Activated T-helper 17 cell treated with anti-CD3 and anti-CD28 coated beads, Interleukin-2, amount 50 U/mL, for 72 hours (primary cell): ENCODE results near the gene FKBP11. TPM values are rescaled to one million over a fixed set of nuclear protein-coding genes. Genes with fewer than 3 reads are reported as not detected.
A peak's percentile ranks its signal among the peaks of the same experiment; 100 is the strongest.

Experiments
- ATAC-seq: fragments of 150-1000 bp; cut with Tn5 transposase; replicated peaks from 2 replicates; pipeline ENCODE4 v1.10.0; 2021; ENCODE audit warnings: mild to moderate bottlenecking, moderate library complexity
- H3K27ac Mint-ChIP-seq: one replicate; pipeline ENCODE4 v1.8.0; 2022; ENCODE audit warnings: mixed read lengths
- H3K27me3 Mint-ChIP-seq: one replicate; pipeline ENCODE4 v1.8.0; 2022; ENCODE audit warnings: mixed read lengths
- H3K36me3 Mint-ChIP-seq: one replicate; pipeline ENCODE4 v1.8.0; 2022; ENCODE audit warnings: low read depth, mild to moderate bottlenecking, mixed read lengths
- H3K4me1 Mint-ChIP-seq: one replicate; pipeline ENCODE4 v1.8.0; 2022; ENCODE audit warnings: mixed read lengths
- H3K4me3 Mint-ChIP-seq: one replicate; pipeline ENCODE4 v1.8.0; 2022; ENCODE audit warnings: mild to moderate bottlenecking, mixed read lengths
- H3K9me3 Mint-ChIP-seq: one replicate; pipeline ENCODE4 v1.8.0; 2022; ENCODE audit warnings: mixed read lengths
- total RNA-seq, 2 donors: library from RNA; stranded (reverse); gene quantifications; one replicate each; pipeline ENCODE4 v1.2.3, GENCODE V29; 2022

FKBP11 gene
- total RNA-seq, 2 donors from 2014 or later = 55.0 to 100 TPM

DNA sequence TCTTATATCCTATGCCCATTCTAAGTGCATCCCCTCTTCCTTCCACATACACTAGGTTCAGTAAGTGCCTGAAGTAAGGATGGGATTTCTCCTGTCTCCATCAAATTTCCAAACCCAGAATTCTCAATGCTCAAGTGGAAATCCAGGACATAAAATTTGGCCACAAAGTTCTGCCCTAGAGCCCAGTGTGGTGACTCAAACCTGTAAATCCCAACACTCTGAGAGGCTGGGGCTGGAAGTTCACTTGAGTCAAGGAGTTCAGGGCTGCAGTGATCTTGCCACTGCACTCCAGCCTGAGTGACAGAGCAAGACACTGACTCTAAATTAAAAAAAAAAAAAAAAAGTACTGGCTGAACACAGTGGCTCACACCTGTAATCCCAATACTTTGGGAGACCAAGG is 36.5 kb upstream of the FKBP11 start:
- peaks cover 4% of the 10 kb centered on the region for H3K27me3 Mint-ChIP-seq
- peaks cover 10% of the 10 kb centered on the region for H3K4me1 Mint-ChIP-seq
- no peak overlapping the region for H3K27ac Mint-ChIP-seq
- no peak for ATAC-seq
- H3K9me3 Mint-ChIP-seq = no peaks in the 10 kb centered on the region
- no peak overlapping the region for H3K4me3 Mint-ChIP-seq
- H3K36me3 Mint-ChIP-seq = peaks cover 7% of the 10 kb centered on the region

DNA sequence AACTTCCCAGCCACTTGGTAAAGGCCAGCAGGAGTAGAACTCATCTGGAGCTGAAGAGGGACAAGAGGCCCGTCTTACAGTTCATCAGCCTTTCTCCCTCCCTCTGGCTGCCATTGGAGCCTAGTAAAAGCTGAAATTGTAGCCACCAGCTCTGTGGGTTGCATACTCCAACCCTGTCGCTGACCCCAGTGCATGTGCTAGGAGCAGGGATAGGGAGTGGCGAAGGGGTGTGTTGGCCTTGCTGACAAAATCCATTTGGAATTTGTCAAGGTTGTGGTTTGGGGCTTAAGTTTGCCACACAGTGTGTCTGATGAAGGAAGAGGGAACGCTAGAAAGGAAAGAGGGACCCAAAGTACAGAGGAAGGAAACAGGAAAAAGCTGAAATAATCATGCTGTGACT is 36.0 kb upstream of the FKBP11 start:
- Mint-ChIP-seq H3K4me1 (peaks cover 15% of the 10 kb centered on the region), H3K36me3 (peaks cover 12% of the 10 kb centered on the region), H3K27me3 (peaks cover 4% of the 10 kb centered on the region), H3K9me3 (no peaks in the 10 kb centered on the region), H3K4me3 (no peak overlapping the region), H3K27ac (no peak overlapping the region)
- ATAC-seq = no peak

DNA sequence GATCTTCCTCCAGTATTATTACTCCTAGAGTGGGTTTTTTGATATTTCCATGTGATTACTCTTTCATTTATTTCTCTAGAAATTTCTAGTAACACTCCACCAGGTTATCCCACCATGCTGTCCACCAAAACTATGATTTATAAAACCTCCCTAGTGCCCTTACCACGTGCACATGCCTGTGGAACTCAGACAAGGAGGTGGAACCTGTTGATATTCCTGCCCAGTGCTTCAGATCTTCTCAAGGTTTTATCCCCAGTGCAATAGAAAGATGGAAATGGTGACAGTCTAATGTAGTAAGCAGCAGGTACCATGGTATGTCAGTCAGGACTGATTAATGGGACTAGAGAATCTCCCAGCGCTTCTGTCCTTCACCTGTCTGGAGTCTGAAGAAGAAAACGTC is 35.5 kb upstream of the FKBP11 start:
- Mint-ChIP-seq H3K4me3 (no peak overlapping the region), H3K36me3 (peaks cover 17% of the 10 kb centered on the region), H3K27ac (no peak overlapping the region), H3K27me3 (peaks cover 4% of the 10 kb centered on the region), H3K9me3 (no peaks in the 10 kb centered on the region), H3K4me1 (peaks cover 20% of the 10 kb centered on the region)
- no peak for ATAC-seq

DNA sequence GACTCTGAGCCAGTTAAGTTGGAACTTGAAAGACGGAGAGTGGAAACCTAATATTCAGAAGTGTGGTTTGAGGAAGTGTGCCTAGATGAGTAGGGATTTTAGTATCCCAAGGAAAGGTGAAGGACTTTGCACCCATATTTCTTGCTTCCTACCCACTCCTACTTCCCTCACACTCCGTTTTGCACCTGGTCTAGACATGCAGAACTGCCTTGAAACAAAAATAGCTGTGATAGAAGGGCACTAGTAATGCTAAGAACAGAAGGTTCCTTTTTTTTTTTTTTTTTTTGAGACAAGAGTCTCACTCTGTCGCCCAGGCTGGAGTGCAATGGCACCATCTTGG is 32.7 kb upstream of the FKBP11 start:
- H3K27ac Mint-ChIP-seq = no peak overlapping the region

DNA sequence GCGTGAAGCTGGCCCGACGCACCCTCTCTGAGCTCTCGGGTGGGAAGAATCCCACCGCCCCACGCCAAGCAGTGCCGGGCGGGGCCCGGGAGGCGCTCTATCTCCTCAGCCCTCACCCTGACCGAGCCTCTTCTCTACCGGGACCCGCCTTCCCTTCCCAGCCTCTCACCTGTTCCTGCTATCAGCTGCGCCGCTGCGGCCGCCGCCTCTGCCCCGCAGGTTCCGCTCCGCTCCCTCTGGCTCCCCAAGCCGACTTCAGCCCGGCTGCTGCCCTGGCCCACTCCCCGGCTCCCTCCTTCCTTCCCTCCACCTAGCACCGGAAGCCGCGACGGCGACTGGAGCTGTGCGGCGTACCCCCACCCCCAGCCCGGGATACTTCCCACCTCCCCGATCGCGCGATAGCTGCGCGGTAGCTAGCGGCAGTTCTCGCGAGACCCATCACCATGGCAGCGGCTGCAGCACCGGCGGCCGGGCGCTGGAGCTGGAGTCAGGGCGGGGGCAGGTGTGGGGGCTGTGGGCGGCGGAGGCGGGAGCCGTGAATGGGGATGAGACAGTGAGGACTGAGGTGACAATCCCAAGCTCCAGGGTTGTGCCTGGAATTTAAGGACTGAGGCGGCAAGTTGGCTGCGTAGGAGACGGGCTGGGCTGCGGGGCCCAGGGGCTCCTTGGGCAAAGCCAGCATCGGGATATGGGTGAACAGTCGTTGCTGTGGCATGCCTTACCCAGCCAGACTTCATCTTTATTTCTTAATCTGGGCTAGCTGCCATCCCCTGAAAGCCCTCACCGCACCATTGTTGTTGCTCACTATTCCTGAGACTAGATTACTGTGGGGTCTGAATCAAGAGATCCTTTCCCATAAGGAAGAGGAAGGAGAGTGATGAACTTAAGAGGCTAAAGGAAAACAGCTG is 32.1 kb upstream of the FKBP11 start, which contains the start of gene ARF3:
ARF3 (minus strand) TSS at position 347 of the 908 bp plus-strand sequence. CDS start 16,392 bp downstream, outside the sequence.
- Mint-ChIP-seq H3K4me1 (peaks cover 37% of the 10 kb centered on the region), H3K27ac (peak within 1 kb of the TSS; percentile 94), H3K9me3 (no peaks in the 10 kb centered on the region), H3K36me3 (peaks cover 45% of the 10 kb centered on the region), H3K27me3 (peaks cover 4% of the 10 kb centered on the region), H3K4me3 (peak within 1 kb of the TSS; percentile 93)
- ATAC-seq = peak; percentile 97

More for the DNA sequence above, 32.7 kb upstream of the FKBP11 start:
- H3K9me3 Mint-ChIP-seq = no peaks in the 10 kb centered on the region
- peak overlapping the region; percentile 93 for H3K4me3 Mint-ChIP-seq
- peaks cover 34% of the 10 kb centered on the region for H3K4me1 Mint-ChIP-seq
- peaks cover 39% of the 10 kb centered on the region for H3K36me3 Mint-ChIP-seq
- peaks cover 4% of the 10 kb centered on the region for H3K27me3 Mint-ChIP-seq
- no peak for ATAC-seq

DNA sequence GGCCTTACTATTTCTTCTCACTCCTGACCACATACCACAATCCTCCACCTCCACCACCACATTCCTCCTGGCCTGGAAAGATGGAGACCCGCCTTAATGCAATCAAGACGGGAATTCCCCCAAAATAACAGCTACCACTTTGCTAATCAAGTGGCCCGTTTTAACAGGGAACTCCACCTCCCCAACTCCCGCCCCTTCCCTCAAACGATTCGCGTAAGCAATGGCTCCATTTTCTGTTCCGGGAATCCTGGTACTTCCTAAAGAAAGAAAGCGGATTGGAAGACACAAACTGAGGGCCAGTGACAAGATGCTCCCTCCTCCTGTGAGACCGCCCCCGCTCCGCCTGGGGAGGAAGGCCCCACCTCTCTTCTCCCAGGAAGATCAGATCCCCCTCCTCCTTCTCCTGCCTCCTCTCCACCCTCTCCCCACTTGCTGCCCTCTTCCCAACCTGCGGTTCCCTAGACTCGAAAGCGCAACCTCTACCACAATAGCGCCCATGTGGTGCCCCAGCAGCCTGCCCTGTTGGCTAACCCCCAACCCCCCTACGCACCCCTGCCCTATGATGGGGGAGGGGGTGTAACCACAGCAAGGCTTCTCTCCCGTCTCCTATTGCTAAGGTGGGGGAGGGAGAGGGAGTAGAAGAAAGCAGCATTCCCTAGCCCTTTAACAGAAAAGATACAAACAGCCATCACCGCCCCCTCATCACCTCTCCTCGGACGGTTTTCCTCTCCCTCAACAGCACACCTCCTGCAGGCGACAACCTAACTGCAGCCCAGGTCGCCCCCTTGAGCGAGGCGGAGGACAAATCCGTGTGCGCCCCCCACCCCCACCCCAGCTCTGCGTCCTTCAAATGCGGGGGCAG is 31.2 kb upstream of the FKBP11 start:
- H3K27me3 Mint-ChIP-seq = peaks cover 4% of the 10 kb centered on the region
- H3K27ac Mint-ChIP-seq = peak overlapping the region; percentile 94
- H3K4me3 Mint-ChIP-seq = peak overlapping the region; percentile 93
- H3K36me3 Mint-ChIP-seq = peaks cover 52% of the 10 kb centered on the region
- no peaks in the 10 kb centered on the region for H3K9me3 Mint-ChIP-seq
- peak; percentile 30 for ATAC-seq
- peaks cover 41% of the 10 kb centered on the region for H3K4me1 Mint-ChIP-seq

DNA sequence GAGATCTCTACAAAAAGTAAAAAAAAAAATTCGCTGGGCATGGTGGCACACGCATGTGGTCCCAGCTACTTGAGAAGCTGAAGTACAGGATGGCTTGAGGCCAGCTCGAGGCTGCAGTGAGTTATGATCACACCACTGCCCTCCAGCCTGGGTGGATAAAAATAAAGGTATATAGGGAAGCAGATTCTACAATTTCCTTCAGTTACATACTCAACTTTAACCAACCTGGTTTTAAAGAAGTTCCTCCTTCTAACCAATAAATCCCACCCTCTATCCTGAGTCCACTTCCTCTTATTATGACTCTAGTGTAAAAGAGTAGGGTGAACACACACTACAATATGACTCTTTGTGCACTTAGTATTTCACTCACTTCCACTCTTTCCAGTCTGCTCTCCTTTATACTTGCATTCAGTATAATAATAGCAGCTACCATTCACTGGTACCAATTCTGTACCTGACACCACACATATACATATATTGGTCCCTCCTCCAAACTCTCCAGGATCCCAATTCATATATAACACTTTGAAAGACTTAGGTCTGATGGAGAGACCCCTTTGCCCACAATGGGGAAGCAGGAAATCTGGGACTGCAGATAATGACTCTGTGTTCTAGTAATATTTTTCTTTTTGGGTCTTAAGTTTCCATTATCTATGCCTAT is 29.7 kb upstream of the FKBP11 start:
- H3K36me3 Mint-ChIP-seq = peaks cover 60% of the 10 kb centered on the region
- peak overlapping the region; percentile 93 for H3K4me3 Mint-ChIP-seq
- no peak for ATAC-seq
- H3K9me3 Mint-ChIP-seq = no peaks in the 10 kb centered on the region
- H3K4me1 Mint-ChIP-seq = peaks cover 41% of the 10 kb centered on the region
- H3K27me3 Mint-ChIP-seq = no peaks in the 10 kb centered on the region
- no peak overlapping the region for H3K27ac Mint-ChIP-seq

DNA sequence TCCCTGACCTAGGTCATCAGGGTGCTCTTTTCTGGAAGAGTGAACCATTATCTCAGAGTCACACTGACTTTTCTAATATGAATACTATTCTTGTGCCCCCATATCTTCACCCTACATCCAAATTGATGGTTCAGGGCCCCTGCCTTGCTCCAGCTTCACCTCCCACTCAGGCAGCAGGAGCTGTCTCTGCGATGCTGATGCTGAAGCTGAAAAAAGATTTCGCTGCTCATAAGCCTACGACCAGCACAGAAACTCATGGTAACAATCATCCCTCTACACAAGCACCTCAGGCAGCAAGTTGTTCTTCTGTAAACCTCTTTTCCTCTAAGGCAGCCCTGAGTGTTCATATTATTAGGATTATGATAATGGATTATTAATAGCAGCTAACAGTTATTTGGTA is 28.8 kb upstream of the FKBP11 start:
- Mint-ChIP-seq H3K4me1 (peaks cover 41% of the 10 kb centered on the region), H3K9me3 (no peaks in the 10 kb centered on the region), H3K4me3 (no peak overlapping the region), H3K27me3 (no peaks in the 10 kb centered on the region), H3K27ac (no peak overlapping the region), H3K36me3 (peaks cover 61% of the 10 kb centered on the region)
- no peak for ATAC-seq

DNA sequence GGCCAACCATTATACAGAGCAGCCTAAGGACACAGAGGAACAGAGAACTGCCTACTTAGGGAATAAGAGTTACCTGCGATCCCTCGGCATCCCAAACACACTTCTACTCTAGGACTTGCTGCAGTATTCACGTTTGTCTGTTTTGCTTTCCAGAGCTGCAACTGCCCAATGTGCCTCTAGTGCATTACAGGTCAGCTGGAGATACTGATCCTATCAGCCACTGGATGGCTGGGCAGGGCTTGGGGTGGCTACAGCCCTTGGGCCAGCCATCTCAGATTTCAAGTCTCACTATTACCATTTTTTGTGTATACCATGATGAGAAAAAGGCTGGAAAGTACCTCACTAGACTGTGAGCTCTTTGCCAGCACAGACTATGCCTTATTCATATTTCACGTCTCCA is 27.4 kb upstream of the FKBP11 start:
- peaks cover 44% of the 10 kb centered on the region for H3K4me1 Mint-ChIP-seq
- no peak for ATAC-seq
- H3K36me3 Mint-ChIP-seq = peaks cover 70% of the 10 kb centered on the region
- H3K9me3 Mint-ChIP-seq = no peaks in the 10 kb centered on the region
- no peak overlapping the region for H3K4me3 Mint-ChIP-seq
- H3K27me3 Mint-ChIP-seq = no peaks in the 10 kb centered on the region
- H3K27ac Mint-ChIP-seq = no peak overlapping the region

DNA sequence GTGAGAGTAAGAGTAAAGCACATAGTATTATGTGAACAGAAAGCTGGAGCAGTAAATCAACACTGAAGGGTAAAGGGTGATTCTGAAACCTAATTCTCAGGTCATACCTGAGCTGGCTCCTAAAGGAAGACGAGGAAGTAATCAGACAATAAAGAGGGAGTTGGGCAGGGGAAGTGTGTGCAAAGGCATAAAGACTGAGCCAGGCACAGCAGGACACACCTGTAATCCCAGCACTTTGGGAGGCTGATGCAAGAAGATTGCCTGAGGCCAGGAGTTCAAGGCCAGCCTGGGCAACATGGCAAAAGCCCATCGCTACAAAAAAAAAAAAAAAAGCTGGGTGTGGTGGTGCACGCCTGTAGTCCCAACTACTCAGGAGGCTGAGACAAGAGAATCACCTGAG is 22.4 kb upstream of the FKBP11 start:
- no peaks in the 10 kb centered on the region for H3K27me3 Mint-ChIP-seq
- no peaks in the 10 kb centered on the region for H3K9me3 Mint-ChIP-seq
- peaks cover 39% of the 10 kb centered on the region for H3K36me3 Mint-ChIP-seq
- peak overlapping the region; percentile 40 for H3K27ac Mint-ChIP-seq
- H3K4me3 Mint-ChIP-seq = no peak overlapping the region
- peaks cover 21% of the 10 kb centered on the region for H3K4me1 Mint-ChIP-seq
- ATAC-seq = no peak

DNA sequence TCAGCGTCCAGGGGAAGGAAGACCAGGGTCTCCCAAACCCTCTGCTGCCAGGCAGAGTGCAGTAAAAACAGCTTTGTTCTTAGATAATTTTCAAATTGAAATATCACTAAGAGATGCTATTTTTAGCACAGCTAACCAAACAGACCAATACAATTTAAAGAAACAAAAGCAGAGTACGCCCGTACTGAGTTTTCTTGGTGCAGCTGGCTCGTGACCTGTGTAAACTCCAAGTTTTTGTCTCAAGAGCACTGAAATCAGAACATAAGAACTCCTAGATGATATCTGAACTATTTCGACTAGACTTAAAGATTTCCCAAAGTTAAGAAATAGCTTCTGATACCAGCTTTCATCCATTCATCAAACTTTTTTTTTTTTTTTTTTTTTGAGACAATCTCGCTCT is 21.7 kb upstream of the FKBP11 start:
- H3K36me3 Mint-ChIP-seq = peaks cover 39% of the 10 kb centered on the region
- ATAC-seq = no peak
- H3K4me3 Mint-ChIP-seq = no peak overlapping the region
- H3K4me1 Mint-ChIP-seq = peaks cover 20% of the 10 kb centered on the region
- no peaks in the 10 kb centered on the region for H3K27me3 Mint-ChIP-seq
- peak overlapping the region; percentile 61 for H3K27ac Mint-ChIP-seq
- no peaks in the 10 kb centered on the region for H3K9me3 Mint-ChIP-seq

DNA sequence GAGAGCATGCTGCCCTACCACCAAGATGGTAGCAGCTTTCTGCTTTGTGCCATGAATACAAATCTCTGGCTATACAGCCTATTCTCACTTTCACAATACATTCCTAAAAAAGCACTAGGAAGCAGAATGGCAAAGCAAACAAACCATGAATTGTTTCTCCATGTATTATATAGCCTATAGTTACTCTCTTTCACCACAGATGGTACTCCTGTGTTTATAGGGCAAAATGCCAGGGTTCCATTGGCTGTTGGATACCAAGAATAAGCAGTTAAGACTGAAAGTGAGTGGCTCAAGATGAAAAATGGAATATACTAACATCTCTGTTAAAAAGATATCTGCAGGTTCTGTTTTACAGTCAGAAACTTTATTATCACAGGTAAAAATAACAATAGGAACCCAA is 20.9 kb upstream of the FKBP11 start:
- Mint-ChIP-seq H3K36me3 (peaks cover 43% of the 10 kb centered on the region), H3K27ac (peak overlapping the region; percentile 61), H3K4me3 (no peak overlapping the region), H3K27me3 (no peaks in the 10 kb centered on the region), H3K4me1 (peaks cover 20% of the 10 kb centered on the region), H3K9me3 (no peaks in the 10 kb centered on the region)
- no peak for ATAC-seq

DNA sequence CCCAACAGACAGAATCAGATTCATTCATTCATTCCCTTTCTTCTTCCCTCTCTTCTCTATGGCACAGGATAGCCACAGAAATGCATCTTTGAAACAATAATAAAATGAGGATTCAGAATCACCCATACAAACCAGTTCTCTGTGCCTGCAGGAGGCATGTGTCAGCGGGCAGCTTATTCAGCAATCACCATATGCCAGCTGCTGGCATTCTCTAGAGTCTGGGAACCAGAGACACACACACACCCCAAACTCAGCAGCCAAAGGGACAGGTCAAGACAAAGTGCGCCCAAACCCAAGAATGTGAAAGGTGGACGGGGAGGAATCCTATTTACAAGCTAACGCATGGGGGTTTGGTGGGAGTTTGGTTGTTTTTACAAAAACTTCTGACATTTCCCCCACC is 17.9 kb upstream of the FKBP11 start:
- Mint-ChIP-seq H3K27ac (no peak overlapping the region), H3K4me3 (no peak overlapping the region), H3K36me3 (peaks cover 59% of the 10 kb centered on the region), H3K4me1 (peaks cover 14% of the 10 kb centered on the region), H3K27me3 (no peaks in the 10 kb centered on the region), H3K9me3 (no peaks in the 10 kb centered on the region)
- no peak for ATAC-seq

DNA sequence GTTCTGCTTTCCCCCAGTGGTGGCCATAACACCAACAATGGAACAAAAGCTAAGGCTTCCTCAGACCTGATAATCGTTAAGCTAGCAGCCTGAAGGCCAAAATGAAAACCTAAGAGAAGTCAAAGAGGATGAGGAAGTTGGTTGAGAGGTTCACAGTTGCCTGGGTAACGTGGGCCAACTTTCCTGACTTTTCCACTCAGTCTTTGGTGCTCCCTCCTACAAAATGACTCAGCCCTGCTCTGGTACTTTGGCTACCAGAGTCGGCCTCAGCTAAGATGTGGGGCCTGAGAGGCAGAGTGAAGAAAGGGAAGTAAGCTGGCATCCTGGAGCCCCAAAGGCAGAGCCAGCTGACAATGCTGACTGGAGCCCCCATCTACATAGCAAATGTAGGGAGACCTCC is 14.9 kb upstream of the FKBP11 start:
- no peaks in the 10 kb centered on the region for H3K27me3 Mint-ChIP-seq
- H3K27ac Mint-ChIP-seq = no peak overlapping the region
- H3K9me3 Mint-ChIP-seq = no peaks in the 10 kb centered on the region
- H3K4me1 Mint-ChIP-seq = peaks cover 22% of the 10 kb centered on the region
- ATAC-seq = no peak
- no peak overlapping the region for H3K4me3 Mint-ChIP-seq
- peaks cover 75% of the 10 kb centered on the region for H3K36me3 Mint-ChIP-seq
